Activated CD8-positive, alpha-beta memory T cell treated with anti-CD3 and anti-CD28 coated beads, Interleukin-2, amount 50 U/mL, for 1 hour (primary cell): ENCODE data around the gene CNFN.
"Not testable (repeated sequence)": the region's sequence is repeated elsewhere in the genome, so short reads cannot be mapped to it uniquely, and the experiment has no call there.

Source experiments
- DNase-seq: peaks from one replicate; pipeline ENCODE4 v3.0.0-alpha.2; 2020; ENCODE audit errors: extremely low read depth

The CNFN gene

DNA sequence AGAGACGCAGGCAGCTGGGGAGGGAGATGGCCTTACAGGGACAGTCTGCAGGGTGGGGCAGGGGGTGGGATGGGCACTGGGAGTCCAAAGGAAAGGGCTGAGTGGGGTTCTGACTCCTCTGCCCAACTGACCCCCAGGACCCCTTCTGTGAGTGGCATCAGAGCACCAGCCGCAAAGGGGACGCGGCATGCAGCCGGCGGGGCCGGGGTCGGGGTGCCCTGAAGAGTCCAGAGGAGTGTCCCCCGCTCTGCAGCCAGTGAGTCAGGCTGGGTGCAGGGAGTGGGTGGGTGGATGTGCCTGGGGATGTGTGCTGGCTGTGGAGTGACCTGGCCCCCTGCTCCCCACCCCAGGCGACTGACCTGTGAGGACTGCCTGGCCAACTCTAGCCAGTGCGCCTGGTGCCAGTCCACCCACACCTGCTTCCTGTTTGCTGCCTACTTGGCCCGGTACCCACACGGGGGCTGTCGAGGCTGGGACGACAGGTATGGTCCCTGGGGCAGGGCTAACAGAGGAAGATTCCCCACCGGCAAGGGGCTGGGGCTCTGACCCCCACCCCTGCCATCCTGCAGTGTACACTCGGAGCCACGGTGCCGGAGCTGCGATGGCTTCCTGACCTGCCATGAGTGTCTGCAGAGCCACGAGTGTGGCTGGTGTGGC is 38.9 kb downstream of the CNFN start:
- DNase-seq: no peak

- no peak for DNase-seq
Measured at GRCh38 chr19:42350417-42350816, 39.7 kb downstream of the CNFN start.

GRCh38 chr19:42349378-42350107 is 40.6 kb downstream of the CNFN start:
- no peak for DNase-seq

DNA sequence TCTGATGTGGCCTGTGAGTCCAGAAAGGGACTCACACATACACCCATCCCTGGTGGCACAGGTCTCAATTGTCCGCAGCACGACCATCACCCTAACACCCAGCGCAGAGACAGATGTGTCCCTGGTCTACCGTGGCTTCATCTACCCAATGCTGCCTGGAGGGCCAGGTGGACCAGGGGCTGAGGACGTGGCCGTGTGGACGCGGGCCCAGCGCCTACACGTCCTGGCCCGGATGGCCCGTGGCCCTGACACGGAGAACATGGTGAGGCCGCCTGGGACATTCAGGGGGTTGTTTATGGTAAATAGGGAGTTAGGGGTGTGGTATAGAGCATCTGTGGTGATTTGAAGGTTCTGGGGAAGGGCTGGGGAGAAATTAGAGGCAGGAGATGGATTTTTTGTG is 41.9 kb downstream of the CNFN start:
- DNase-seq: no peak

GRCh38 chr19:42345191-42345812 is 44.8 kb downstream of the CNFN start:
- DNase-seq: no peak

GRCh38 chr19:42344336-42344893 is 45.7 kb downstream of the CNFN start:
- DNase-seq: no peak

GRCh38 chr19:42343344-42344110 is 46.6 kb downstream of the CNFN start:
- DNase-seq: no peak

DNA sequence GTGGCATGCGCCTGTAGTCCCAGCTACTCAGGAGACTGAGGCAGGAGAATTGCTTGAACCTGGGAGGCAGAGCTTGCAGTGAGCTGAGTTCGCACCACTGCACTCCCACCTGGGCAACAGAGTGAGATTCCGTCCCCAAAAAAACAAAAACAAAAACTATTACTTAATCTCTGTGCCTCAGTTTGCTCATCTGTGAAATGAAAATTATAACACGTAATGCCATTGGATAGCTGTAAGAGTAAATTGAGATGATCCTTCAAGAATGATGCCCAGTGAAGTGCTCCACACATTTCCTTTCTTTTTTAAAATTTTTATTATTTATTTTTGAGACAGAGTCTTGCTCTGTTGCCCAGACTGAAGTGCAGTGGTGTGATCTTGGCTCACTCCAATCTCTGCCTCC is 50.2 kb downstream of the CNFN start:
- not testable (repeated sequence) for DNase-seq

GRCh38 chr19:42339126-42339860 is 50.8 kb downstream of the CNFN start:
- not testable (repeated sequence) for DNase-seq
